SK-N-MC (cell line): ENCODE measurements around the gene C5orf34.
A peak's percentile ranks its signal among the peaks of the same experiment; 100 is the strongest.
"Not testable (repeated sequence)": the region's sequence is repeated elsewhere in the genome, so short reads cannot be mapped to it uniquely, and the experiment has no call there.

ENCODE experiments used
- DNase-seq: peaks from one replicate; pipeline ENCODE4 v3.0.0-alpha.2; 2011; ENCODE audit warnings: low read depth, low spot score
- H3K27ac ChIP-seq: fragments of 200-600 bp; sonication (generic); 2 replicates; pipeline ENCODE4 v1.5.1; 2016; ENCODE audit warnings: mixed run types
- H3K36me3 ChIP-seq: fragments of 200-600 bp; sonication (generic); 2 replicates; pipeline ENCODE4 v1.6.1; 2017; ENCODE audit warnings: antibody characterized with exemption, low read length, mixed read lengths; ENCODE audit not compliant: insufficient read depth
- H3K4me3 ChIP-seq: fragments of 200-600 bp; sonication (generic); 2 replicates; pipeline ENCODE4 v1.5.1; 2016
- H3K9ac ChIP-seq: fragments of 200-600 bp; sonication (generic); 2 replicates; pipeline ENCODE4 v1.8.0; 2017; ENCODE audit warnings: mixed run types, mixed read lengths; ENCODE audit not compliant: insufficient read length
- H3K9me3 ChIP-seq: fragments of 200-600 bp; sonication (generic); 2 replicates; pipeline ENCODE4 v1.6.1; 2017; ENCODE audit warnings: low read depth, mild to moderate bottlenecking, antibody characterized with exemption, low read length, moderate library complexity, mixed read lengths
- EZH2 ChIP-seq: fragments of 200-600 bp; sonication (generic); IDR thresholded peaks from one replicate; pipeline ENCODE4 v1.6.1; 2017; ENCODE audit warnings: antibody characterized with exemption
- FOXP2 ChIP-seq: optimal IDR thresholded peaks from 2 replicates; pipeline ENCODE3; 2011; ENCODE audit warnings: mild to moderate bottlenecking, moderate library complexity; ENCODE audit not compliant: insufficient read depth; ENCODE audit errors: extremely low read length, control extremely low read depth
- POLR2AphosphoS5 ChIP-seq: IDR thresholded peaks from 2 replicates; pipeline ENCODE4 v1.6.1; 2012; ENCODE audit warnings: mild to moderate bottlenecking, low read depth, low read length, borderline replicate concordance

C5orf34 gene

GRCh38 chr5:43554497-43554896, 39.5 kb upstream of the C5orf34 start:
- H3K36me3 ChIP-seq: peaks cover 60% of the 10 kb centered on the region
- no peak overlapping the region for H3K9ac ChIP-seq
- peak overlapping the region; percentile 98 for H3K4me3 ChIP-seq
- no peak overlapping the region for H3K27ac ChIP-seq
- no peak for DNase-seq
- TF ChIP-seq EZH2: no peak
- TF ChIP-seq POLR2AphosphoS5: no peak
- TF ChIP-seq FOXP2: no peak
- no peaks in the 10 kb centered on the region for H3K9me3 ChIP-seq

- Histone ChIP-seq H3K9ac (no peak overlapping the region), H3K27ac (no peak overlapping the region), H3K9me3 (no peaks in the 10 kb centered on the region), H3K36me3 (peaks cover 70% of the 10 kb centered on the region), H3K4me3 (0 out of 2 replicates have a peak overlapping the region, but pooled peaks have one; percentile 4)
- no peak for DNase-seq
- no peak for TF ChIP-seq EZH2
- no peak for TF ChIP-seq POLR2AphosphoS5
- no peak for TF ChIP-seq FOXP2
These were observed 38.4 kb upstream of the C5orf34 start for GRCh38 chr5:43553381-43553780.

- Histone ChIP-seq H3K4me3 (0 out of 2 replicates have a peak overlapping the region, but pooled peaks have one; percentile 10), H3K36me3 (peaks cover 87% of the 10 kb centered on the region), H3K9me3 (no peaks in the 10 kb centered on the region), H3K9ac (no peak overlapping the region), H3K27ac (no peak overlapping the region)
- TF ChIP-seq POLR2AphosphoS5 (no peak), EZH2 (no peak), FOXP2 (no peak)
- DNase-seq: no peak
These were observed 36.8 kb upstream of the C5orf34 start for GRCh38 chr5:43551731-43552130.

- H3K36me3 ChIP-seq: peaks cover 97% of the 10 kb centered on the region
- DNase-seq, H3K9me3 ChIP-seq, H3K9ac ChIP-seq, H3K27ac ChIP-seq, H3K4me3 ChIP-seq: not testable (repeated sequence)
These were observed 34.3 kb upstream of the C5orf34 start for GRCh38 chr5:43549272-43549671.

DNA sequence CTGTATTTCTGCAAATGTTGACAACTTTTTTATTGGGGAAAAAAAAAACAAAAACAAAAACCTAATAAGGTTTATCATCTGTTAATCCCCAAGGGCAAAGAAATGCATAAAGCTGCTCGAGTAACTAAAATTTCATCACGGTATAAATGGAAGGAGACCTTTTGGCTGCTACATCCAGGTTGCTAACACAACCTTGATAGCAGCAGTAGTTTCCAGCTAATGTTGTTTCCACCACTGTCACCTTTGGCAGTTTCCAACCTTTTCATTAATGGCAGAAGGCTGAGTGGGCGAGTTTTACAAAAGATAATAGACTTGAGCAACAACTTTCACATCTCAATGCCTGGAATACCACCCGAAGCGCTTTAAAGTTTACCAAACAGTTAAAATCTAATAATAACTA, 33.4 kb upstream of the C5orf34 start:
- DNase-seq: no peak
- Histone ChIP-seq H3K36me3 (peaks cover 97% of the 10 kb centered on the region), H3K9me3 (no peaks in the 10 kb centered on the region), H3K4me3 (no peak overlapping the region), H3K9ac (no peak overlapping the region), H3K27ac (peak overlapping the region; percentile 26; the same call in 1 of the 2 replicates)
- TF ChIP-seq POLR2AphosphoS5: no peak
- no peak for TF ChIP-seq FOXP2
- no peak for TF ChIP-seq EZH2

GRCh38 chr5:43547532-43547931, 32.6 kb upstream of the C5orf34 start:
- Histone ChIP-seq H3K9ac (no peak overlapping the region), H3K9me3 (no peaks in the 10 kb centered on the region), H3K27ac (no peak overlapping the region), H3K36me3 (peaks cover 97% of the 10 kb centered on the region), H3K4me3 (no peak overlapping the region)
- TF ChIP-seq FOXP2 (no peak), POLR2AphosphoS5 (no peak), EZH2 (no peak)
- no peak for DNase-seq

DNA sequence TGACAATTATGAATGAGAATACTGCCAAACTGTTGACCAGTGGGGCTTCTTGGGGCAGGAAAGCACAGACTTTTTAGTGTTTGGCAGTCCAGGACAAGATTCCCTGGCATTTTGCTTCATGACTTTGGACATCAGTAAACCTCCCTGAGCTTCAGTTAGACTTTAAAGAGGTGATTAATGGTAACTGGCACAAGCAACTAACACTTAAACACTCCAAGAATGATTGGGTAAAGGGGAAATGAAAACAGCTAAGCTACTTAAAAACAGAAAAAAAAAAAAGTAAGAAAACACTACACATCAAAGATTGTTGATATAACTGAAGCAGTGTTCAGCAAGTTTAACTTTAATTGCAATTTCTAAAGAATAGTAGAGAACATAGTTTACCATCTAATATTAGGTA, 28.5 kb upstream of the C5orf34 start:
- Histone ChIP-seq H3K9me3 (no peaks in the 10 kb centered on the region), H3K36me3 (peaks cover 99% of the 10 kb centered on the region)
- TF ChIP-seq EZH2 (no peak), FOXP2 (no peak), POLR2AphosphoS5 (no peak)

DNA sequence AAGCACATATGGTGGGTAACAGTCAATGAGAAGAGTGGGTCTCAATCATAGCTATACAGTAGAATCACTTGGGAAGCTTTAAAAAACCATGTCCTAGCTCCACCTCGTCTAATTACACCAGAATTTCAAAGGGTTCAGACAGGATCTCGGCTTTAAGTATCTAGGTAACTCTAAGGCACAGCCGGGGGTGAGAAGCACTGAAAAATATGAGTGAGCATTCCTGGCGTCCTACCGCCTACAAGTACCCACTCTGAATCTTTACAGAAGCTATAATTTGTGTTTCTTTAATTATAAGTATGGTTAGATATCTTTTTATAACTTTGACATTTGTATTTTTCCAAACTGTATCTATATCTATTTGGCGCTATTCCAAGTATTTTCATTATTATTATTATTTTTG, 25.8 kb upstream of the C5orf34 start:
- Histone ChIP-seq H3K9ac (no peak overlapping the region), H3K9me3 (no peaks in the 10 kb centered on the region), H3K4me3 (no peak overlapping the region), H3K36me3 (peaks cover 97% of the 10 kb centered on the region), H3K27ac (0 out of 2 replicates have a peak overlapping the region, but pooled peaks have one; percentile 11)
- no peak for TF ChIP-seq FOXP2
- no peak for TF ChIP-seq EZH2
- TF ChIP-seq POLR2AphosphoS5: no peak
- DNase-seq: no peak

More for the DNA sequence above, 28.5 kb upstream of the C5orf34 start:
- Histone ChIP-seq H3K4me3 (no peak overlapping the region), H3K27ac (no peak overlapping the region), H3K9ac (no peak overlapping the region)
- no peak for DNase-seq

- Histone ChIP-seq H3K4me3 (no peak overlapping the region), H3K27ac (no peak overlapping the region), H3K9ac (no peak overlapping the region), H3K9me3 (no peaks in the 10 kb centered on the region), H3K36me3 (peaks cover 97% of the 10 kb centered on the region)
- no peak for TF ChIP-seq POLR2AphosphoS5
- no peak for TF ChIP-seq EZH2
- no peak for TF ChIP-seq FOXP2
- no peak for DNase-seq
These were observed 22.0 kb upstream of the C5orf34 start for GRCh38 chr5:43536972-43537371.

GRCh38 chr5:43533646-43534045, 18.7 kb upstream of the C5orf34 start:
- Histone ChIP-seq H3K36me3 (peaks cover 98% of the 10 kb centered on the region), H3K9me3 (no peaks in the 10 kb centered on the region), H3K9ac (no peak overlapping the region), H3K27ac (no peak overlapping the region), H3K4me3 (no peak overlapping the region)
- no peak for DNase-seq
- TF ChIP-seq FOXP2: no peak
- TF ChIP-seq EZH2: no peak
- TF ChIP-seq POLR2AphosphoS5: no peak
